ENCODE measurements around the gene SCMH1. TPM values are rescaled to one million over a fixed set of nuclear protein-coding genes. Genes with fewer than 3 reads are reported as not detected.
A peak's percentile ranks its signal among the peaks of the same experiment; 100 is the strongest.

SCMH1 gene
- total RNA-seq, 1 experiment from 2014 or later = 19.4 TPM

GRCh38 chr1:41024953-41025352 is 217.2 kb downstream of the SCMH1 start:
- ATAC-seq (peak; percentile 10), DNase-seq (ENCODE audit: low spot score) (no peak)
- H3K27ac Mint-ChIP-seq = no peak overlapping the region
- H3K36me3 Mint-ChIP-seq = peaks cover 15% of the 10 kb centered on the region
- H3K4me1 Mint-ChIP-seq = peaks cover 12% of the 10 kb centered on the region
- TF ChIP-seq ATF3 (CRISPR knock-in tag; conservative IDR thresholded peaks at IDR 0.05) (no peak), JUN (CRISPR knock-in tag; IDR thresholded peaks at IDR 0.05) (no peak), MLX (CRISPR knock-in tag; IDR thresholded peaks at IDR 0.05) (no peak), USF1 (CRISPR knock-in tag; IDR thresholded peaks at IDR 0.05) (no peak), CTCF (IDR thresholded peaks at IDR 0.05) (no peak), FOXK1 (CRISPR knock-in tag; IDR thresholded peaks at IDR 0.05) (no peak), ZNF219 (CRISPR knock-in tag; IDR thresholded peaks at IDR 0.05; ENCODE audit: borderline replicate concordance) (no peak), E2F4 (CRISPR knock-in tag; IDR thresholded peaks at IDR 0.05; ENCODE audit: borderline replicate concordance, low read depth) (no peak), NFE2L1 (CRISPR knock-in tag; IDR thresholded peaks at IDR 0.05) (no peak), PREB (CRISPR knock-in tag; IDR thresholded peaks at IDR 0.05; ENCODE audit: borderline replicate concordance) (no peak)
- ChIA-PET CTCF (interaction anchor here (0.5 to 1.4 kb wide), 3 partner anchors 9 to 76 kb away, joined by 3 to 4 read pairs (median 3); no protein-coding TSS in a partner anchor), POLR2A (no interaction called here)
- H3K9me3 Mint-ChIP-seq = no peaks in the 10 kb centered on the region
- H3K4me3 Mint-ChIP-seq = no peak overlapping the region
- H3K27me3 Mint-ChIP-seq (ENCODE audit: low read depth) = peaks cover 39% of the 10 kb centered on the region

- peaks cover 39% of the 10 kb centered on the region for H3K27me3 Mint-ChIP-seq (ENCODE audit: low read depth)
- no peaks in the 10 kb centered on the region for H3K9me3 Mint-ChIP-seq
- no peak for TF ChIP-seq SP1 (CRISPR knock-in tag; conservative IDR thresholded peaks at IDR 0.05)
- TF ChIP-seq ZMAT4 (CRISPR knock-in tag; IDR thresholded peaks at IDR 0.05) = no peak
- peak; percentile 50; the same call in 1 of the 2 replicates for TF ChIP-seq EMX1 (CRISPR knock-in tag; IDR thresholded peaks at IDR 0.05)
- no peak for TF ChIP-seq ZNF281 (CRISPR knock-in tag; IDR thresholded peaks at IDR 0.05)
- TF ChIP-seq PRRX2 (CRISPR knock-in tag; IDR thresholded peaks at IDR 0.05) = 0 out of 2 replicates have a peak, but pooled peaks have one; percentile 29
- TF ChIP-seq ERG (CRISPR knock-in tag; IDR thresholded peaks at IDR 0.05) = 0 out of 2 replicates have a peak, but pooled peaks have one; percentile 44
- H3K4me3 Mint-ChIP-seq = no peak overlapping the region
- POLR2A ChIA-PET = interaction anchor here (0.6 kb wide), 1 partner anchor 12 kb away, joined by 5 read pairs; no protein-coding TSS in a partner anchor
- H3K4me1 Mint-ChIP-seq = peaks cover 12% of the 10 kb centered on the region
- DNase-seq (ENCODE audit: low spot score) (no peak), ATAC-seq (0 out of 2 replicates have a peak, but pooled peaks have one; percentile 2)
- CTCF ChIA-PET = interaction anchor here (0.6 to 2.3 kb wide), 3 partner anchors 16 to 283 kb away, joined by 3 to 8 read pairs (median 3); partner anchors contain the start of gene CTPS1
- H3K27ac Mint-ChIP-seq = no peak overlapping the region
- H3K36me3 Mint-ChIP-seq = peaks cover 13% of the 10 kb centered on the region
Measured at GRCh38 chr1:41023279-41023990, 218.7 kb downstream of the SCMH1 start.
